Amniotic epithelial cell (primary cell): Measurements from ENCODE around the gene TEX44.
"Not testable (repeated sequence)": the region's sequence is repeated elsewhere in the genome, so short reads cannot be mapped to it uniquely, and the experiment has no call there.

ENCODE experiments used
- DNase-seq: peaks from one replicate; pipeline ENCODE4 v3.0.0-alpha.2; 2010; ENCODE audit warnings: low read depth

Gene TEX44

DNA sequence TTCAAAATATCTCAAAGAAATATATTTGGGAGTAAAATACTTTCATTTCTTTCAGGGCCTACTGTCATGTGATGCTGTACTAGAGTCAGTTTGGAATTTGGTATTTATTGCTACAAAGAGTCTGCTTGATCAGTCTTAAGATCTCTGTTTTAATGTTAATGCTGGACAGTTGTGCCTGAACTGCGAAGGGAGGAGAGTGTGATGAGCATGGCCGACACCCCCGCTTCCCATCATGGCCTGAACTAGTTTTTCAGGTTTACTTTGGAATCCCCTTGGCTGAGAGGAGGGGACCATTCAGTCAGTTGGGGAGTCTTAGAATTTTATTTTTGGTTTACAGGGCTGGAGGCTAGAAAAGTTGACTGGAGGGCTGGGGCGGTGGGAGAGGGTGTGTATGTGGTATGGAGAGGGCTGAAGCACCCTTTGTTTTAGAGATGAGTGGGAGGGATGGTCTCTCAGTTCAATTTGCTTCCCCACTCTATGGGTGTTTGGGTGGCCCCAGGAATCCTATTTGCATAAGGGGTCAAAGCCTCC lies 20.9 kb upstream of the TEX44 start:
- DNase-seq = no peak

DNA sequence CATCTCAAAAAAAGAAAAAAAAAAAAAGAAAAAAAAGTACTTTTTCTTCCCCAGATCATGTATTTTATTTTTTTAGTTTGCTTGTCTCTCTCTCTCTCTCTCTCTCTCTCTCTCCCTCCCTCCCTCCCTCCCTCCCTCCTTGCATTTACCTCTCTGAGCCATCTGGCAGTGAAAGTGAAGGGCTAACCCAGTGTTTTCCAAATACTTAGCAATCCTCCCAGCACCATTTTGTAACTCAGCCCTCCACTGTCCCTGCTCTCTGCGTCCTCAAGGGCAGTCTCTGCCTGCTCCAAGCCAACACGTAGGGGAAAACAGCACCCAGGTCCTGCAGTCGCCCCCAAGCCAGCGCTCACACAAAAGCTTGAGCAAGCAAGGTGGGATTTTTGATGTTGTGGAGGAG lies 19.6 kb upstream of the TEX44 start:
- DNase-seq = no peak

DNA sequence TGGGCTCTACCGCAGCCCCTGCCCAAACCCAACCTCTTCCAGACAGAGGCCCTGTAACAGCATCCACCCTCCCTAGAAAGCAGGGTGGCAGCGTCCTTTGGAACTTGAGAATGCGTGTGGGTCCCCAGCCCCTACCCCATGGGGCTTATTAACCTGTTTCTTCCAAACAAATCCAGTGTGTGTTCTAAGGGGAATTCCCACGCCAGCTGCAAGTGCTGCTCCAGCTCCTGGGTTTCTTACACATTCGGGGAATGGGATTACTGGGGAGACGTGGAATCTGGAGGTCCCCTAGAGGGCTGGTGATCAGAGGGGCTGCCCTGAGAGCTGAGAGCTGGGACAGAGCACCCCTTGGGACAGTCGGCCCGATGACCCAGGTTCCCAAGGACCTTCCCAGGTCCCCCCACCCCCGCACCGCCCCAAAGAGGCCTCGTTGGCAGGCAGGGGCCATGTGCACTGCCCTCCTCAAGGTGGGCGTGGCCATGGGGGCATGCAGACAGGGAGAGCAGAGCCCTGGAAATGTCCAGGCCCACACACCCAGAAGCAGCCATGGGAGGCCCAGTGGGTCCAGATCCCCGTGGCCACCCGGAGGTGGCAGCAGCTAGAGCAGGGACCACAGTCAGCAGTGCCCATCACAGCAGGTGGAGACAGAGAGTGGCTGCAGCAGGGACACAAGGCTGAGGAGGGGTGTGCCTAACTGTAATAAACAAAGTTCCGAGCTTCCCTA lies 18.8 kb upstream of the TEX44 start:
- DNase-seq = no peak

DNA sequence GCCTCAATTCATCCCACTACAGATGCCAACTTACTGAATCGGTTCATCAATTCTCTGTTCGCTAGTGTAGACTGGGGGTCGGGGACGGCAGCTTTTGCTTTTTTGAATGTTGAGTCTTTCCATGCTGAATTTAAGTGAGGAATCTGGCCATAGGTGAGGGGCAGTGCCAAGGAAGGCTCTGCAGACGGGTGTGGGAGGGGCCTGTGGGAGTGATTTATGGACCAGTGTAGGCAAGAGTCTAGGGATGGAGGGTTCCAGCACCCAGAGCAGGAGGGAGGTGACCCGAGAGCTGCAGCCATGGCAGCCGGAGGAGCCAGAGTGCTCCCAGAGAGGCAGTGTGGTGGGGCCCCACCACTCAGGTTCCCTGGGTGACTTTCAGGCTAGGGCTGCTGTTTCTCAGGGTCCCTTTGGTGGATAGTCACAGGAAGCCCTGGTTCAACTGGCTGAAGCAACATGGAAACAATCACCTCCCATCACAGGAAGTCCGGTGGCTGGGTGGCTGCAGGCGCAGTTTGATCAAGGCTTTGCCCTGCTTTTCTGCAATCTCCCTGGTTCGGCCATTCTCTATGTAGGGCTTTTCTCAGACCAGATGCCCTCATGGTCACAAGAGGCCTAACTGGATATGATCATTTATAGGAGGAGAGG lies 16.9 kb upstream of the TEX44 start:
- no peak for DNase-seq

DNA sequence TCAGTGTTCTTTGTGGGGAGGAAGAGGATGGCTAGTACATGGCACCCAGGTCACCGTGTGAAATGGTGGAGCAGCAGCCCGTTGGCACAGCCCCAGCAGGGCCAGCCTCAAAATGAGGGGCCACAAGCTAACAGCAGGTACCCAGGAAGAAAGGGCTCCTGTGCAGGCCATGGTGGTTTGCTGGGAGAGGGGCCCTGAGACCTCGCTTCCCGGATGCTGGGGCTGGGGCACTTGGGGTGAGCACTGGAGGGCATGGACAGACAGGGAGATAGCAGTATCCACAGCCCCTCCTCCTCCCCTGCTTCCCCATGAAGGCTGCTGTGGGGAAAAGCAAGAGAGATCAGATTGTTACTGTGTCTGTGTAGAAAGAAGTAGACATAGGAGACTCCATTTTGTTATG lies 16.2 kb upstream of the TEX44 start:
- no peak for DNase-seq

DNA sequence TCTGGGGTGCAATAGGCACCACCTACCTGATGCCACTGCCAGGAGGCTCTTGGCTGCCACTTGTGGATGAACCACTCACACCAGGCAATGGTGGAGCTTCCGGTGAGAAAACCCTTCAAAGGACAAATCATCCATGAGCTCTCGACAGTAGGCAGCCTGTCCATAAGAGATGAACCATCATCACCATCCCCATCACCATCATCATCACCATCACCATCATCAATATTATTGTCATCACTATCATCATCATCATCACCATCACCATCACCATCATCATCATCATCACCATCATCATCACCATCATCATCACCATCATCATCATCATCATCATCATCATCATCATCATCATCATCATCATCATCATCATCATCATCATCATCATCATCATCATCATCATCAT lies 14.0 kb upstream of the TEX44 start:
- not testable (repeated sequence) for DNase-seq

DNA sequence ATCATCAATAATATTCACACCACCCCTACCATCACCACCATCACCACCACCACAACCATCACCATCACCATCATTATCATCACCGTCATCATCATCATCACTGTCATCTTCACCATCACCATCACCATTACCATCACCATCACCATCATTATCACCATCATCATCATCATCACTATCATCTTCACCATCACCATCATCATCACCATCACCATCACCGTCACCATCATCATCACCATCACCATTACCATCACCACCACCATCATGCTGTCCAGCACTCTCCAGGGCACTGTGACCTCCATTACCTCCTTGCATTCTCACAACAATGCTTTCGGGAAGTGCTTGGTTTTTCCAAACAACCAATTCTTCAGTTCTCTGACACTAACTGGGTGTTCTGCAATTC lies 13.1 kb upstream of the TEX44 start:
- no peak for DNase-seq

DNA sequence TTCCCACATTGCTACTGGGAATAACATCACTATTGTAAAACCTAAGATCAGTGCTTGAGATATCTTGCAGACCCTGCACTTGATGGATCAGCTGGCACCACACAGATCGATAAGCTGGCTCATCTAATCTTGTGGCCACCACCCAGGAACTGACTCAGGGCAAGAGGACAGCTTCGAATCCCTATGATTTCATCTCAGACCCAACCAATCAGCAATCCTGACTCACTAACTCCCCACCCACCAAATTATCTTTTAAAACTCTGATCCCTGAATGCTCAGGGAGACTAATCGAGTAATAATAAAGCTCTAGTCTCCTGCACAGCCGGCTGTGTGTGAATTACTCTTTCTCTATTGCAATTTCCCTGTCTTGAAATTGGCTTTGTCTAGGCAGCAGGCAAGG lies 11.3 kb upstream of the TEX44 start:
- no peak for DNase-seq

DNA sequence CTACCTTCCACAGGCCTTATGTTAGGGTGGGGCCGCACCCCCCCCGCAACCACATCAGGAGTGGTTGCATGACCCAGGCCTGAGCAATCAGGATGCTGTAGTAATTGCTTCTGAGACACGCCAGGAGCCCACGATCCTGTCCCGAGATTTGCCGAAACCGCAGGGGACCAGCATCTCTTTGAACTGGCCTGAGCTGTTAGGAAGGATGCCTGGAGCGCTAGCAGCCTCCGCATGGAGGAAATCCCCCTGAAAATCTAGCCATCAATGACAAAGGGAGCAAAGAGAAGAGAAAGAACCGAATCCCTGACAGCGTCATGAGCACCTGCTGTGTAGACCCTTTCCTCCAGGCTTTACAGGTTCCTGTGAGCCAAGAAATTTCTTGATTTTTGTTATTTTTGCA lies 8.7 kb upstream of the TEX44 start:
- DNase-seq = no peak

DNA sequence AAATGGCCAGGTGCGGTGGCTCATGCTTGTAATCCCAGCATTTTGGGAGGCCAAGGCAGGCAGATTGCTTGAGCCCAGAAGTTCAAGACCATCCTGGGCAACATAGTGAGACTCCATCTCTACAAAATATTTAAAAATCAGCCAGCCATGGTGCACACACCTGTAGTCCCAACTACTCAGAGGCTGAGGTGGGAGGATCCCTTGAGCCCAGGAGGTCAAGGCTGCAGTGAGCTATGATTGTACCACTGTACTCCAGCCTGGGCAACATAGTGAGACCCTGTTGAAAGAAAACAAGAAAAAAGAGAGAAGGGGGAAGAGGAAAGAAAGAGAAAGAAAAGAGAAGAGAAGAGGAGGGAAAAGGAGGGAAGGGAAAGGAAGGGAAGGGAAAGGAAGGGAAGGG lies 4.9 kb upstream of the TEX44 start:
- DNase-seq = not testable (repeated sequence)

DNA sequence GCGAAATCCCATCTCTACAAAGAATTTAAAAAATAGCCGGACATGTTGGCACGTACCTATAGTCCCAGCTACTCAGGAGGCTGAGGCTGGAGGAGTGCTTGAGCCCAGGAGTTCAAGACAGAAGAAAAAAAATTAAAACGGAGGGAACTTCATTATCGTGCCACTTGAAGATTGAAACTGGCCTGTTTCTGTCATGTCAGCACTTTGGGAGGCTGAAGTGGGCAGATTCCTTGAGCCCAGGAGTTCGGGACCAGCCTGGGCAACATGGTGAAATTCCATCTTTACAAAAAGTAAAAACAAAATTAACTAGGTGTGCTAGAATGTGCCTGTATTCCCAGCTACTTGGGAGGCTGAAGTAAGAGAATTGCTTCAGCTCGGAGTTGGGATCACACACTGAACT lies 3.0 kb upstream of the TEX44 start:
- no peak for DNase-seq

DNA sequence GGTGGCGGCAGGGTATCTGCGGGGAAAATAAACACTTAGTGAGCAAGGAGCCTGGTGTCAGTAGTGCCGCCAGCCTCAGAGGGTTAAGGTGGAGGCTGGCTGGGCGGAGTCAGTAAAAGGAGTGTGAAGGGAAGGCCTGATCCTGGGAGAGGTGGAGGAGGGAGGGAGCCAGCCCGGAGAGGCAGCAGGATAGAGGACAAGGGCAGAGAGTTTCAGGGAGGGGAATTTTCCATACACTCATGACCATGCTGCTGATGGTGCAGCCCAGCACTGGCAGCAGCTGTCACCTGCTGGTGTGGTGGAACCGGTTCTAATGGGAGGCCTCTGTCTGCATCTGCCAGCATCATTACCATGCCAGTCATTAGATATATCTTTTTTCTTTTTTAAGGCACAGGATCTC lies 2.0 kb upstream of the TEX44 start:
- no peak for DNase-seq

DNA sequence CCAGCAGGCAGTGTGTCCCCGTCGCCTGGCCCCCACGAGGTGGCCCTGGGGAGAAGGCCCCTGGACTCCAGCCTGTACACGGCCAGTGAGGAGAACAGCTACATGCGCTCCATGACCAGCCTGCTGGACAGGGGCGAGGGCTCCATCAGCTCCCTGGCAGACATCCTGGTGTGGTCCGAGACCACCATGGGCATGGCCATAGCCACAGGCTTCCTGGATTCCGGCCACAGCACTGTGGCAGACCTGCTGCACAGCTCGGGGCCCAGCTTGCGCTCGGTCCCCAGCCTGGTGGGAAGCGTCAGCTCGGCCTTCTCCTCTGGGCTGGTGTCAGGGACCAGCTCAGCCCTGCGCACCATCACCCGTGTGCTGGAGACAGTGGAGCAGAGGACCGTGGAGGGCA lies 1.0 kb downstream of the TEX44 start:
- no peak for DNase-seq

DNA sequence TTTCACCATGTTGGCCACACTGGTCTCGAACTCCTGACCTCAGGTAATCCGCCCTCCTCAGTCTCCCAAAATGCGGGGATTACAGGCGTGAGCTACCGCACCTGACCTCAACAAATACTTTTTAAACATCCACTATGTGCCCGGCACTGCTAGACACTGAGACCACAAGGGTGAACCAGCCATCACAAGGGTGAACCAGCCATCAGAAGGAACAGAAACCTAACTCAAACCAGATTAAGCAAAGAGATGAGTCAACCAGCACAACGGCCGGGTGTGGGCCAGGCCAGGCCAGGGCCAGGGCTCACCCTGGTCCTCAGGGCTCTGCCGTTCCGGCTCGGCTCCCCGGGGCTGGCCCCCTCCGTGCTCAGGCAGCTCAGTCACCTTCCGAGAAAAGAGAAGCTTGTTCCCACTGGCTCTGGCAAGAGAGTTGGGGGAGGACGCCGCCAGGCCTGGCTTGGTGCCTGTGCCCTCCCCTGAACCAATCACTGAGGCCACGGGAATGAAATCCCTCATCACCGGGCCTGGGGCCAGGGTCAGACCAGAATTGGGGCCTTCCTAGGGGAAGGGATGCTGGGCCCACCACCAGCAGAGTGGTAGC lies 4.4 kb downstream of the TEX44 start:
- peak; percentile 65 for DNase-seq

DNA sequence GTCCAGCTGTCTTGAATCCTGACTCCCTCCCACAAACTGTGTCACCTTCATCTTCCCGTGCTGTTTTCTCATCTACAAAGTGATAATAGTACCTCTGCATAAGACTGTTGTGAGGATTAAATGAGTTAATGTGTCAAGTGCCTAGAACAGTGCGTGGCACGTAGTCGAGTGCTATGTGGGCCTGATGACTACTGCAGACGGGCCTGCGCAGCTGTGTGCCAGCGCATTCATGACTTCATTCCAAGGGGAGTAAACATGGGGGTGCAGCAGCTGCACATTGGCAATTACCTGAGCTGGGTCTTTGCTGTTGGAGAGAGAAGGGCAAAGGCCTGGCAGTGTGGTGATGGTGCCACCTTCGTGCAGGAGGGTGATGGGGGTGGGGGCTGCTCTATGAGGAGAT lies 5.0 kb downstream of the TEX44 start:
- DNase-seq = no peak

DNA sequence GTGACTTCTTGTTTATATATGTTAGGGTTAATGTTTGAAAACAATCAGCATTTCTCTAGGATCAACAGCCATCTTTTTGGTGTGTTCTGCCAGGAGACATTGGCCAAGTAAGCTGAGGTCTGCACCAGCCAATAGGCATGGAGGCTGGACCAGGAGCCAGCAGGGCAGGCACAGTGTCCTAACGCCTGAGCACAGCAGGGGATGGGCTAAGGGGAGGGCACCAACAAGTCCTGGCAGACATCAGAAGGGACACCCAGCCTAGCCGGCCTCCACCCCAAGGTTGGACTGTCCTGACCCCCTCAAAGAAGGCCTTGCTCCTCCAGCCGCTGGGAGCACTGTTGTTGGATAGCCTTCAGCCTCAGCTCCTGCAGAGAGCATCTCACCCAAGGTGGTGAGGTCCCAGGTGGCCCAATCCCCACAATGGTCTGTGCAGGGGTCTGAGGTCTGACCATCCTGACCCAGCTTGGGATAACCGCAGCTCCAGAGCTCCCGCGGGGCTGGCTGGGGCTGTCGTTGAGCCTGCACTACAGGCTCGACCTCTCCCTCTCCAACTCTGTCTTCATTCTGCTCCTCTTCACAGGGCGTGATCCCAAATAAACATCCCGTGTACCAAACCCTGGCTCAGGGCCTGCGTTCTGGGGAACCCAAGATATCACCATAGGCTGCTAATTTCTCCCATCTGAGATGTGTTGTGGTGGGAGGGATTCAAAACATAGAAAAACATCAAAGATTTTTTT lies 8.1 kb downstream of the TEX44 start:
- DNase-seq = no peak

DNA sequence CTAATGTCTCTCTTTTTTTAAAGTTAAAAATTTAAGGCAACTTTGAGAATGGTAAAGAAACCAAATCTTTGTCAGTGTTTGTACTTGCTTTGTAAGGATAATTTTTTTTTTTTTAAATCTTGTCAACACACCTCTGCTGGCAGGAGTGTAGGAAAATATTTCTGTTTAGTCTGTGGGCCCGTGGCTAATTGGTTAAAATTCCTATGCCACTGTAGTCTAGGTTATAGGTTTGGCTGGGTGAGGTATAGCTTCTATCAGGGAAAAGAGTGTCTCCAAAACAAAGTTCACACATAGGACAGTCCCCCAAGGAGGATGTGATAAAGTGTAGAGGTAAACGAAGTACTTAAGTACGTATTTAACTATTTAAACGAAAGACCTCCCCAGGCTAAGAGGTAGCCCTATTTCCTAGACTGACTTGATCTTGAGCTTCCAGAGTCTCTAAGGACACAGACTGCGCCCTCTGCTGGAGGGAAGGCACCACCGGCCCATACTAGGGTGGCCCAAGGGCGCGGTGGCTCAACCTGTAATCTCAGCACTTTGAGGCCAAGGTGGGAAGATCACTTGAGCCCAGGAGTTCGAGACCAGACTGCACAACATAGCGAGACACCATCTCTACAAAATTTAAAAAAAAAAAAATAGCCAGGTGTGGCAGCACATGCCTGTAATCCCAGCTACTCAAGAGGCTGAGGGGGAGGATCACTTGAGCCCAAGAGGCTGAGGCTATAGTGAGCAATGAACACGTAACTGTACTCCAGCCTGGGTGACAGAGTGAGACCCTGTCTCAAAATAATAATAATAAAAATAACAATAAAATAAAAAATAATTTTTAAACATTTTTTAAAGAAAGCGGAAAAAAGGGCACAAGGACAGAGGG lies 8.9 kb downstream of the TEX44 start:
- peak; percentile 68 for DNase-seq

DNA sequence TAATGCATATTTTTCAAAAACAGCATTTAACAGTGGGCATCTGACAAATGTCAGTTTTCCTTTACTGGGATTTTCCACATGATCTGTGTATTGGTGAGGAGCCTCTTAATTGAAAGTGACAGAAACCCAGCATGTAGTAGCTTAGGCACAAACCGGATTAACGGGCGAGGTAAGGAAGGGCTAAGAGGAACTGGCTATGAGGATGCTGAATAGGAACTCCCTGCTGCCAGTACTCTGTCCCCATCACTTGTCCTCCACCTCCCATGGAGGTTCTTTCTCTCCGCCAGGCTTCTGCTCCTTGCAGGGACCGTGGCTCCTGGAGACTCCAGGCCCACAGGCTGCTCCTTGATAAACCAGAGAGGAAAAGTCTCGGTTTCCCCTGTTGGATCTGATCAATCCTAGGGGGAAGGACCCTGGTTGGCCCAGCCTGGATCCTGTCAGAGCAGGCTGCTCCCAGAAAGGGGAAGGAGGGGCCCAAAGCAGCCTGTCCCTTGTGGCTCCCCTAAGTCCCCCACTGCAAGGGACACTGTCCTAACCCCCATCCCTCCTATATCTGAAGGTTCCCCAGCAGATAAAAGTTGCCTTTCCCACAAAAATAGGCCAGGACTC lies 10.3 kb downstream of the TEX44 start:
- DNase-seq = no peak

DNA sequence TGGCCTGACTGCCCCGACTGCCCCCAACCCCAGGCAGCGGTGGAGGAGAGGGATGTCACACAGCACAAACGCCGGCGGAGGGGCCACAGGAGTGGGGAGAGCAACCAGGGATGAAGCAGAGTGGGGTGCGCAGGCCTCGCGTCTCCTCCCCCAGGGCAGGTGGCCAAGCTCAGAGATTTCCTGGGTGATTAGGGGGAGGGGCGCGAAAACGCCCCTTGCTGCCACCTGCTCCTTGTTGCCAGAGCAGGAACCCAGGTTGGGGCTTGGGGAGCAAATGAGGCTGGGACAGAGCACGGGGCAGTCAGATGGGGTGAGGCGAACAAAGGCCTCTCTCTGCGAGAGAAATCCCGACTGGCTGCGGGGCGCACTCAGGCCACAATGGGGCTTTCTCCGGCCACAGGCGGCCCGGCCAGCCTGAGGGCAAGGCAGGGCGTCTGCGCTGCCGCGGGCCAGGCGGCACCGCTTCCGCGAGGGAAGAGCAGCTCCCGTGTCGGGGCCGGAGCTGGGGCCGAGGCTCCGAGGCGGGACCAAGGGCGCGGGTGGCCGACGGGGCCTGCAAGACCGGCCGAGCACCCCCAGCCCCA lies 11.5 kb downstream of the TEX44 start:
- DNase-seq = no peak

DNA sequence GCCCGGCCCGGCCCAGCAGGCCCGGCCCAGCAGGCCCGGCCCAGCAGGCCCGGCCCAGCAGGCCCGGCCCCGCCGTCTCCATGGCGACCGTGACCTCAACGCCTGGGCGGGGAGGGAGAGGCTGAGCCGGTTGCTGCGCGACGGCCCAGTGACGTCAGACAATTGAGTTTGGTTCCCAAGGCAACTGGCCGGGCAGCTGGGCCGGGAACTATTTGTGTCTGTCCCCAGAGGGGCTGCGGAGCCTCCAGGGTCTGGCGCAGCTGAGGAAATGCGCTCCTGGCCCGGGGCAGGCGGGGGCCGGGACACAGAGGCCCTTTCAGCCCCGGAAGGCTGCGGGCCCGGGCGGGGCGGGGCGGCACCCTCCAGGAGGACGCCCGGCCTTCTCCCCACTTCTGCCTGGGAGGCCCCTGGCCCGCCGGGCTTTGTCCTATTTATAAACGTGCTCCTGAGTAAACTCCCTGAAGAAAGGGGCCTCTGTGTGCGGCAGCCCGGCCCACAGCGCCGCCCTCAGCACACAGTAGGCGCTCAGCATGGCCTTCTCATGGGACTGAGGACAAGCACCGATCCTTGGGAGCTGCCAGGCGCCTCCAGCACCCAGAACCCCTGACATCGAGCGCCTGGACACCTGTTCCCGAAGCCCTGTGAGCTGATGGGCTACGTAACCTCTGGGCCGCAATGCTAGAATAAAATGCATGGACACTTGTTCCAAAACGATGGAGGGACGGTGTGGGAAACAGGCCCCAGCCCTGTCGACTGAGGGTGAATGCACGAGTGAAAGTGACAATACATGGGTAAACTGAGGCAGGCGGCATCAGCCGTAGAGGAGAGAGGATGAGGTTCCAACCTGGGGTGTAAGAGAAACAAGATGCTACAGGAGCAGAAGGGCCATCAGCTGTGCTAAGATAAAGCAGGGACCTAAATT lies 12.3 kb downstream of the TEX44 start:
- peak; percentile 96 for DNase-seq
